Cerebellar nuclear complex (tissue), 1 donor: Measurements from ENCODE around the gene HOXB9.

Experiments
- DNase-seq, 2 experiments: peaks; one replicate each; lab custom pipeline; 2025; lab: John Stamatoyannopoulos, UW

HOXB9 gene

GRCh38 chr17:48610282-48611211 lies 15.6 kb downstream of the HOXB9 start, which contains the start of gene HOXB7:
HOXB7 (minus strand) TSS chr17:48611017; CDS start chr17:48610918, 99 bp downstream.
- no peak for DNase-seq

GRCh38 chr17:48609759-48610281 lies 16.3 kb downstream of the HOXB9 start:
- no peak for DNase-seq

- no peak for DNase-seq
Observed at GRCh38 chr17:48609033-48609432, 17.1 kb downstream of the HOXB9 start.

GRCh38 chr17:48608494-48608834 lies 17.7 kb downstream of the HOXB9 start:
- no peak for DNase-seq

GRCh38 chr17:48606892-48607614 lies 19.1 kb downstream of the HOXB9 start:
- no peak for DNase-seq

- no peak for DNase-seq
Observed at GRCh38 chr17:48605991-48606891, 19.9 kb downstream of the HOXB9 start.

- DNase-seq = no peak
Observed at GRCh38 chr17:48605409-48605919, 20.7 kb downstream of the HOXB9 start.

- no peak for DNase-seq
Observed at GRCh38 chr17:48604770-48605329, 21.3 kb downstream of the HOXB9 start, which contains the start of gene HOXB6. HOXB6 (minus strand) TSS chr17:48604986; CDS start chr17:48598150, 6,836 bp downstream.

GRCh38 chr17:48603959-48604769 lies 22.0 kb downstream of the HOXB9 start:
- DNase-seq = no peak

- DNase-seq = no peak
Observed at GRCh38 chr17:48601539-48602425, 24.4 kb downstream of the HOXB9 start.

GRCh38 chr17:48601207-48601538 lies 25.0 kb downstream of the HOXB9 start:
- no peak for DNase-seq

- DNase-seq = no peak
Observed at GRCh38 chr17:48600244-48601098, 25.7 kb downstream of the HOXB9 start.

- no peak for DNase-seq
Observed at GRCh38 chr17:48599354-48599753, 26.8 kb downstream of the HOXB9 start.

- DNase-seq = no peak
Observed at GRCh38 chr17:48598736-48599135, 27.4 kb downstream of the HOXB9 start.

GRCh38 chr17:48597778-48598631 lies 28.2 kb downstream of the HOXB9 start:
- DNase-seq = no peak

- DNase-seq = no peak
Observed at GRCh38 chr17:48597528-48597777, 28.7 kb downstream of the HOXB9 start.

- DNase-seq = no peak
Observed at GRCh38 chr17:48596735-48597527, 29.2 kb downstream of the HOXB9 start.
